Mesenteric fat pad (tissue), 1 donor: ENCODE results near the gene DHRS3. TPM values are rescaled to one million over a fixed set of nuclear protein-coding genes. Genes with fewer than 3 reads are reported as not detected.
A peak's percentile ranks its signal among the peaks of the same experiment; 100 is the strongest.

Experiments
- DNase-seq: peaks from one replicate; pipeline ENCODE4 v3.0.0-alpha.2; 2020; ENCODE audit warnings: low spot score
- microRNA-seq: library from miRNA; unstranded; fragments of <30 nt; microRNA quantifications from one replicate; pipeline ENCODE4 v1.2.0, GENCODE V29; 2020; ENCODE audit warnings: borderline number of aligned reads
- total RNA-seq: library from RNA; stranded (reverse); fragmentation: NEBNext Ultra II Directional; extraction: Animal tissue kit (Norgen Biotek cat#: 25700); gene quantifications from one replicate; pipeline ENCODE4 v1.2.1, GENCODE V29; 2021
- donor health status: DM: yes; HTN: yes; CAD: no.

DHRS3 gene
- total RNA-seq, 1 donor from 2014 or later, result 495 TPM

DNA sequence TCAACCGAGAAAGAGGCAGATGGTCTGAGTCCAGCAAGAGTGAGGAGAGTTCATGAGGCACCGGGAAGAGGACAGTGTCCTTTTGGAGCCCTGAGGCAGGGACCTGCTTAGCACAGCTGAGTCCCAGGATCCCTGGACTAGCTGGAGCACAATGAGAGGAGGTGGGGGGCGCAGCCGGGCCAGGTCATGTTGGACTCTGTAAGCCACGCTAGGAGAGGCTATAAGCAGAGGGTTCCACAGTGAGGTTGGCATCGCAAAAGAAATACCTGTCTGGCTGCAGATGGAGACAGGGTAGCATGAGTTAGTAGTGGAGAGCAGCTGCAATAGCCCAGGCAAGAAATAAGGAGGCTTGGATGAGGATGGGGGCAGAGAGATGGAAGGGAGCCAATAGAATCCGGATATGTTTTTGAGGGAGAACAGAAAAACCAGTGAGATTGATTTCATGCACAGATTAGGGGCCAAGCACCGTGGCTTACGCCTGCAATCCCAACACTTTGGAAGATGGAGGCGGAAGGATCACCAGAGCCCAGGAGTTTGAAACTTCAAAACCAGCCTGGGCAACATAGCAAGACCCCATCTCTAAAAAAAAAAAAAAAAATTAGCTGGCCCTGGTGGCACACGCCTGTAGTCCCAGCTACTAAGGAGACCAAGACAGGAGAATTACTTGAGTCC, 98.2 kb downstream of the DHRS3 start:
- peak; percentile 68 for DNase-seq

DNA sequence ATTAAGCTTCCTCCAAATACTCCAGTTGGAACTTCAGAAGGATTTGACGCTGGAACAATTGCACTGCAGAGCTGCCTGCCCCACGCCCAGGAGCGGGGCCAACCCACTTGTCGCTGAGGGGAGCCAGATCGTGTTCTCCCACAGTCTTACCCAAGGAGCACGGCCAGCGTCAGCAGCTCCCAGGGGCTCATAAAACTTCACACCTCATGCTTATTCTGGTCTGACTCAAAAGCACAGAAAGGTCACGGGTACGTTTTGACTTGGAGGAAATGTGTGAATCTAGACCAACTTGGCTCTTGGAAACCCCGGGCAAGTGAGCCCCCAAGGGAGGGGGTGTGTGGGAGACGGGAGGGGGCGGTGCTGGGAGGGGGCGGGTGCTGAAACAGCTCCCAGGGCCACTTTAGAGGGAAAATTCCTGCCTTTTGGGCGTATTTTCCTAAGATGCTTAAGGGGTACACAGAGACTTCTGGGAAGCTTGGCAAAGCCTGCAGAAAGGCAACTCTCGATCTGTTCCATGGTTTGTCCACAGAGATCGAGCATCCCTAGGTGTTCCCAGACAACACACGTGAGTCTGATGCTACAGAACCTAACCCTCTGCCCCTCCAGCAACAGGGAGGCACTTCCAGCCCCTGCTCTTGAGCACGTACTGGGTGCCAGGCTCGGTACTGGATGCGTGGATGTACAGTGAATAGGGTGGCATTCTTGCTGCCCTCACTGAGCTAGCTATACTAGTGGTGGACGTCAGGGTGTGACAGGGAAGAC, 98.9 kb downstream of the DHRS3 start:
- DNase-seq, result peak; percentile 91

Small RNA genes within 50 kb of the gene (microRNA-seq; reads per million reads assigned to microRNA genes)
- gene MIR6730, result not detected

Other genes starting within 250 kb of the DHRS3 start
- not detected for gene AADACL4, start 25.9 kb upstream of the DHRS3 start, total RNA-seq
- gene AADACL3, start 97.9 kb upstream of the DHRS3 start, total RNA-seq, result 0.19 TPM
- gene CFAP107, start 128.0 kb upstream of the DHRS3 start, total RNA-seq, result not detected
- not detected for gene PRAMEF12, start 155.5 kb upstream of the DHRS3 start, total RNA-seq
- not detected for gene PRAMEF1, start 173.2 kb upstream of the DHRS3 start, total RNA-seq
- not detected for gene PRAMEF11, start 213.2 kb upstream of the DHRS3 start, total RNA-seq
- gene HNRNPCL1, start 230.5 kb upstream of the DHRS3 start, total RNA-seq, result not detected
- not detected for gene PRAMEF2, start 238.9 kb upstream of the DHRS3 start, total RNA-seq